Spleen (tissue), 11 donors: Measurements from ENCODE around the gene ARSH. TPM values are rescaled to one million over a fixed set of nuclear protein-coding genes. Genes with fewer than 3 reads are reported as not detected.
"Not testable (repeated sequence)": the region's sequence is repeated elsewhere in the genome, so short reads cannot be mapped to it uniquely, and the experiment has no call there.

Source experiments
- DNase-seq: peaks from one replicate; pipeline ENCODE4 v3.0.0-alpha.2; 2020
- H3K27ac ChIP-seq, 8 donors: fragments of 200-600 bp; sonication (generic) in 7 of 8; 1 replicate in 4 of 8; 2 replicates in 4 of 8; pipeline versions ENCODE4 v1.5.0 to v1.8.0; 2016 to 2021; ENCODE audit warnings: inconsistent platforms in 4 of 8, mild to moderate bottlenecking in 4 of 8, moderate library complexity in 1 of 8
- H3K27me3 ChIP-seq, 7 donors: fragments of 200-600 bp; sonication (generic) in 6 of 7; replicated peaks in 1 of 7; 1 replicate in 4 of 7; 2 replicates in 3 of 7; pipeline versions ENCODE4 v1.5.0 to v1.8.0; 2016 to 2021; ENCODE audit warnings: inconsistent platforms in 3 of 7, mild to moderate bottlenecking in 1 of 7
- H3K36me3 ChIP-seq, 6 donors: fragments of 200-600 bp; sonication (generic) in 5 of 6; 1 replicate in 4 of 6; 2 replicates in 2 of 6; pipeline versions ENCODE4 v1.5.0 to v1.8.0; 2016 to 2021; ENCODE audit warnings: inconsistent platforms in 2 of 6
- H3K4me1 ChIP-seq, 6 donors: fragments of 200-600 bp; sonication (generic) in 5 of 6; 1 replicate in 3 of 6; 2 replicates in 3 of 6; pipeline versions ENCODE4 v1.5.0 to v1.8.0; 2016 to 2021; ENCODE audit warnings: inconsistent platforms in 3 of 6
- H3K4me3 ChIP-seq, 8 donors: fragments of 200-600 bp; sonication (generic) in 7 of 8; 1 replicate in 4 of 8; 2 replicates in 4 of 8; pipeline versions ENCODE4 v1.5.0 to v1.8.0; 2016 to 2021; ENCODE audit warnings: inconsistent platforms in 4 of 8, mild to moderate bottlenecking in 4 of 8, moderate library complexity in 2 of 8
- H3K9me3 ChIP-seq, 8 donors: fragments of 200-600 bp; sonication (generic) in 7 of 8; 1 replicate in 4 of 8; 2 replicates in 4 of 8; pipeline versions ENCODE4 v1.5.0 to v1.8.0; 2016 to 2021; ENCODE audit warnings: inconsistent platforms in 4 of 8
- POLR2A ChIP-seq, 3 donors: fragments of 450-650 bp; IDR thresholded peaks; one replicate each; pipeline ENCODE4 v1.5.1; 2017; ENCODE audit warnings: antibody characterized with exemption in 3 of 3, mild to moderate bottlenecking in 1 of 3
- POLR2AphosphoS5 ChIP-seq, 3 donors: sonication (generic); formaldehyde crosslinking; IDR thresholded peaks; one replicate each; pipeline ENCODE4 v1.5.1; 2017; ENCODE audit warnings: antibody characterized with exemption in 3 of 3
- WGBS, 5 donors: extraction: QIAGEN DNeasy Blood & Tissue Kit in 3 of 5; methylation state at CpG; one replicate each; pipeline versions ENCODE4 v1.1.5 to v1.1.7; 2013 to 2018; 5-methylcytosine and 5-hydroxymethylcytosine counted together
- intact Hi-C: fragments of 100-400 bp; cut with DNase I; formaldehyde crosslinking; loops from one replicate; pipeline ENCODE4 v1.15.0; 2023; ENCODE audit warnings: low total_unique reads
- polyA plus RNA-seq, 3 donors: library from polyadenylated mRNA; stranded (reverse); fragments of 200-250 nt; gene quantifications; one replicate each; pipeline ENCODE4 v1.2.1, GENCODE V29; 2013
- total RNA-seq, 7 donors: library from RNA; depleted of rRNA in 3 of 7; stranded (reverse); fragments of >200 nt in 3 of 7; fragmentation: NEBNext Ultra II Directional in 4 of 7; extraction: Animal tissue kit (Norgen Biotek cat#: 25700) in 4 of 7; gene quantifications; one replicate each; pipeline versions ENCODE4 v1.1.0 to v1.2.1, GENCODE V29; 2016 to 2021
- TF ChIP-seq, protein P1 (sequence below), 11 experiments: fragments of 200-600 bp in 7 of 11; fragments of 450-650 bp in 4 of 11; sonication (generic) in 4 of 11; IDR thresholded peaks in 8 of 11; conservative IDR thresholded peaks in 3 of 11; 1 replicate in 7 of 11; 2 replicates in 4 of 11; pipeline versions ENCODE4 v1.4.0 to v1.8.0; 2016 to 2021; ENCODE audit warnings: antibody characterized with exemption in 11 of 11, inconsistent platforms in 4 of 11, mild to moderate bottlenecking in 1 of 11
- donor health status: healthy with polysubstance abuse.
- donor health status: DM: no; HTN: no; CAD: no; lungs with moderate emphysema.
- donor health status: DM: no; HTN: no; CAD: no.
- donor health status: Bipolar disorder and iron deficiency.
- donor health status: healthy.
- donor health status: DM: no; HTN: no; CAD: no.
- donor health status: DM: yes; HTN: yes; CAD: no.

The ARSH gene
- total and polyA plus RNA-seq, 10 donors = not detected

GRCh38 chrX:2969021-2969420 is 37.3 kb upstream of the ARSH start:
- intact Hi-C loops = no loop called here
- WGBS, 5 donors = 77 to 100% (median 86%) methylated on average over 2 to 6 of the region's 6 CpGs
- Histone ChIP-seq H3K4me3 (no peak overlapping the region), H3K36me3 (no peaks in the 10 kb centered on the region), H3K4me1 (peaks cover 0 to 6% (median 0%) of the 10 kb centered on the region in 6 donors), H3K27ac (no peak overlapping the region), H3K9me3 (peaks cover 0 to 5% (median 0%) of the 10 kb centered on the region in 8 donors), H3K27me3 (peaks cover 0 to 28% (median 0%) of the 10 kb centered on the region in 7 donors)
- no peak for DNase-seq
- TF ChIP-seq, protein P1, sequence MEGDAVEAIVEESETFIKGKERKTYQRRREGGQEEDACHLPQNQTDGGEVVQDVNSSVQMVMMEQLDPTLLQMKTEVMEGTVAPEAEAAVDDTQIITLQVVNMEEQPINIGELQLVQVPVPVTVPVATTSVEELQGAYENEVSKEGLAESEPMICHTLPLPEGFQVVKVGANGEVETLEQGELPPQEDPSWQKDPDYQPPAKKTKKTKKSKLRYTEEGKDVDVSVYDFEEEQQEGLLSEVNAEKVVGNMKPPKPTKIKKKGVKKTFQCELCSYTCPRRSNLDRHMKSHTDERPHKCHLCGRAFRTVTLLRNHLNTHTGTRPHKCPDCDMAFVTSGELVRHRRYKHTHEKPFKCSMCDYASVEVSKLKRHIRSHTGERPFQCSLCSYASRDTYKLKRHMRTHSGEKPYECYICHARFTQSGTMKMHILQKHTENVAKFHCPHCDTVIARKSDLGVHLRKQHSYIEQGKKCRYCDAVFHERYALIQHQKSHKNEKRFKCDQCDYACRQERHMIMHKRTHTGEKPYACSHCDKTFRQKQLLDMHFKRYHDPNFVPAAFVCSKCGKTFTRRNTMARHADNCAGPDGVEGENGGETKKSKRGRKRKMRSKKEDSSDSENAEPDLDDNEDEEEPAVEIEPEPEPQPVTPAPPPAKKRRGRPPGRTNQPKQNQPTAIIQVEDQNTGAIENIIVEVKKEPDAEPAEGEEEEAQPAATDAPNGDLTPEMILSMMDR (IDR thresholded peaks at IDR 0.05 in 8 of 11, conservative IDR thresholded peaks at IDR 0.05 in 3 of 11) = no peak
- no peak for TF ChIP-seq POLR2A (IDR thresholded peaks at IDR 0.05)
- TF ChIP-seq POLR2AphosphoS5 (IDR thresholded peaks at IDR 0.05) = no peak

- TF ChIP-seq POLR2A (IDR thresholded peaks at IDR 0.05) = no peak
- TF ChIP-seq POLR2AphosphoS5 (IDR thresholded peaks at IDR 0.05) = no peak
- TF ChIP-seq, protein P1 (IDR thresholded peaks at IDR 0.05 in 8 of 11, conservative IDR thresholded peaks at IDR 0.05 in 3 of 11) = no peak
- Histone ChIP-seq H3K27me3 (peaks cover 0 to 27% (median 0%) of the 10 kb centered on the region in 7 donors), H3K4me1 (peaks cover 0 to 6% (median 0%) of the 10 kb centered on the region in 6 donors), H3K4me3 (no peak overlapping the region), H3K36me3 (no peaks in the 10 kb centered on the region), H3K9me3 (peaks cover 0 to 5% (median 0%) of the 10 kb centered on the region in 8 donors), H3K27ac (no peak overlapping the region)
- 85 to 97% (median 87%) methylated on average over 5 to 6 of the region's 6 CpGs for WGBS, 5 donors
- DNase-seq = no peak
- intact Hi-C loops = no loop called here
Measured at GRCh38 chrX:2972391-2972790, 34.0 kb upstream of the ARSH start.

- H3K4me3 ChIP-seq = no peak overlapping the region
- 78 to 95% (median 90%) methylated on average over 1 of the region's 1 CpG for WGBS, 5 donors
- H3K27ac ChIP-seq = no peak overlapping the region
- TF ChIP-seq POLR2A (IDR thresholded peaks at IDR 0.05) = no peak
- TF ChIP-seq POLR2AphosphoS5 (IDR thresholded peaks at IDR 0.05) = no peak
- TF ChIP-seq, protein P1 (IDR thresholded peaks at IDR 0.05 in 8 of 11, conservative IDR thresholded peaks at IDR 0.05 in 3 of 11) = no peak
- H3K9me3 ChIP-seq = peaks cover 0 to 5% (median 0%) of the 10 kb centered on the region in 8 donors
- no peaks in the 10 kb centered on the region for H3K4me1 ChIP-seq
- intact Hi-C loops = no loop called here
- peaks cover 0 to 9% (median 0%) of the 10 kb centered on the region in 7 donors for H3K27me3 ChIP-seq
- no peaks in the 10 kb centered on the region for H3K36me3 ChIP-seq
- no peak for DNase-seq
Measured at GRCh38 chrX:2974961-2975360, 31.4 kb upstream of the ARSH start.

GRCh38 chrX:2978639-2979038 is 27.7 kb upstream of the ARSH start:
- H3K27ac ChIP-seq, H3K36me3 ChIP-seq, H3K4me3 ChIP-seq, H3K27me3 ChIP-seq, intact Hi-C loops, H3K4me1 ChIP-seq, DNase-seq: not testable (repeated sequence)
- peaks cover 0 to 16% (median 0%) of the 10 kb centered on the region in 8 donors for H3K9me3 ChIP-seq
- WGBS, 5 donors = 78 to 94% (median 90%) methylated on average over 4 of the region's 4 CpGs

GRCh38 chrX:2984342-2984741 is 22.0 kb upstream of the ARSH start:
- WGBS, 5 donors = 81 to 91% (median 85%) methylated on average over 4 of the region's 4 CpGs
- intact Hi-C loops = no loop called here
- DNase-seq = no peak
- no peak for TF ChIP-seq POLR2AphosphoS5 (IDR thresholded peaks at IDR 0.05)
- TF ChIP-seq, protein P1 (IDR thresholded peaks at IDR 0.05 in 8 of 11, conservative IDR thresholded peaks at IDR 0.05 in 3 of 11) = no peak
- Histone ChIP-seq H3K36me3 (no peaks in the 10 kb centered on the region), H3K9me3 (peaks cover 0 to 16% (median 0%) of the 10 kb centered on the region in 8 donors), H3K4me1 (no peaks in the 10 kb centered on the region), H3K27me3 (no peaks in the 10 kb centered on the region), H3K4me3 (no peak overlapping the region), H3K27ac (no peak overlapping the region)
